ENCODE data around the gene EME2. TPM values are rescaled to one million over a fixed set of nuclear protein-coding genes. Genes with fewer than 3 reads are reported as not detected.

EME2 gene
- total RNA-seq, 1 experiment from 2014 or later, result 24.2 TPM

- Histone ChIP-seq H3K27ac (no peak overlapping the region), H3K36me3 (ENCODE audit: low read depth) (no peaks in the 10 kb centered on the region), H3K27me3 (ENCODE audit: insufficient read depth, low read depth) (no peaks in the 10 kb centered on the region), H3K4me1 (replicated peaks; ENCODE audit: insufficient read depth) (peaks cover 9% of the 10 kb centered on the region), H3K4me3 (no peak overlapping the region), H3K79me2 (ENCODE audit: low read depth) (0 out of 2 replicates have a peak, but pooled peaks cover 4% of the 10 kb centered on the region), H3K9me2 (ENCODE audit: insufficient read depth) (no peaks in the 10 kb centered on the region), H3K4me2 (no peak overlapping the region), H2AFZ (no peak overlapping the region), H4K20me1 (ENCODE audit: insufficient read depth) (no peaks in the 10 kb centered on the region), H3F3A (ENCODE audit: insufficient read depth, low read depth) (0 out of 2 replicates have a peak, but pooled peaks cover 12% of the 10 kb centered on the region), H3K9me3 (ENCODE audit: insufficient read depth, low read depth) (no peaks in the 10 kb centered on the region)
- ChIA-PET POLR2A (ENCODE audit: unreplicated experiment) (no interaction called here), CTCF (no interaction called here)
- no peak for DNase-seq
- BruUV-seq (replicated peaks), result no TSS peak
- intact Hi-C loops (cut with micrococcal nuclease; ENCODE audit: unreplicated experiment), result no loop called here
- TF ChIP-seq CTCF (conservative IDR thresholded peaks at IDR 0.05), result no peak
- no peak for TF ChIP-seq EZH2 (IDR thresholded peaks at IDR 0.05; ENCODE audit: low read depth)
Measured at GRCh38 chr16:1765826-1766225, 6.8 kb upstream of the EME2 start.

GRCh38 chr16:1766231-1766630 lies 6.4 kb upstream of the EME2 start:
- Histone ChIP-seq H2AFZ (no peak overlapping the region), H3K27ac (no peak overlapping the region), H3K9me2 (ENCODE audit: insufficient read depth) (no peaks in the 10 kb centered on the region), H3K79me2 (ENCODE audit: low read depth) (0 out of 2 replicates have a peak, but pooled peaks cover 4% of the 10 kb centered on the region), H3K27me3 (ENCODE audit: insufficient read depth, low read depth) (no peaks in the 10 kb centered on the region), H3K9me3 (ENCODE audit: insufficient read depth, low read depth) (no peaks in the 10 kb centered on the region), H3K36me3 (ENCODE audit: low read depth) (no peaks in the 10 kb centered on the region), H3K4me1 (replicated peaks; ENCODE audit: insufficient read depth) (peaks cover 9% of the 10 kb centered on the region), H3K4me2 (no peak overlapping the region), H3K4me3 (no peak overlapping the region), H3F3A (ENCODE audit: insufficient read depth, low read depth) (0 out of 2 replicates have a peak, but pooled peaks cover 12% of the 10 kb centered on the region), H4K20me1 (ENCODE audit: insufficient read depth) (no peaks in the 10 kb centered on the region)
- no TSS peak for BruUV-seq (replicated peaks)
- ChIA-PET CTCF (no interaction called here), POLR2A (ENCODE audit: unreplicated experiment) (no interaction called here)
- intact Hi-C loops (cut with micrococcal nuclease; ENCODE audit: unreplicated experiment), result no loop called here
- no peak for TF ChIP-seq CTCF (conservative IDR thresholded peaks at IDR 0.05)
- TF ChIP-seq EZH2 (IDR thresholded peaks at IDR 0.05; ENCODE audit: low read depth), result no peak
- DNase-seq, result no peak

GRCh38 chr16:1766701-1767100 lies 5.9 kb upstream of the EME2 start:
- Histone ChIP-seq H3F3A (ENCODE audit: insufficient read depth, low read depth) (peaks cover 12% of the 10 kb centered on the region; the same call in 1 of the 2 replicates), H3K27me3 (ENCODE audit: insufficient read depth, low read depth) (no peaks in the 10 kb centered on the region), H3K4me2 (no peak overlapping the region), H2AFZ (no peak overlapping the region), H3K4me3 (no peak overlapping the region), H3K9me2 (ENCODE audit: insufficient read depth) (no peaks in the 10 kb centered on the region), H3K79me2 (ENCODE audit: low read depth) (peaks cover 4% of the 10 kb centered on the region; the same call in 1 of the 2 replicates), H3K4me1 (replicated peaks; ENCODE audit: insufficient read depth) (peaks cover 9% of the 10 kb centered on the region), H3K27ac (no peak overlapping the region), H3K9me3 (ENCODE audit: insufficient read depth, low read depth) (no peaks in the 10 kb centered on the region), H4K20me1 (ENCODE audit: insufficient read depth) (no peaks in the 10 kb centered on the region), H3K36me3 (ENCODE audit: low read depth) (no peaks in the 10 kb centered on the region)
- intact Hi-C loops (cut with micrococcal nuclease; ENCODE audit: unreplicated experiment), result no loop called here
- TF ChIP-seq CTCF (conservative IDR thresholded peaks at IDR 0.05) (no peak), EZH2 (IDR thresholded peaks at IDR 0.05; ENCODE audit: low read depth) (no peak)
- no TSS peak for BruUV-seq (replicated peaks)
- CTCF ChIA-PET, result no interaction called here
- POLR2A ChIA-PET (ENCODE audit: unreplicated experiment), result no interaction called here
- DNase-seq, result no peak

All from PC-9 (cell line).